Endothelial cell of umbilical vein (primary cell): ENCODE measurements around the gene BRI3BP. TPM values are rescaled to one million over a fixed set of nuclear protein-coding genes. Genes with fewer than 3 reads are reported as not detected.

Experiments used
- BruUV-seq: library from RNA; stranded (reverse); fragments of 400-500 nt; replicated peaks from 2 replicates; lab custom pipeline; 2021; lab: Mats Ljungman, UMichigan
- CTCF ChIA-PET: fragments of 300-600, 350-600 bp; sonication (Branson Sonifier 250); formaldehyde crosslinking; loops from one replicate; lab custom pipeline; 2021; ENCODE audit warnings: antibody characterized with exemption, inconsistent platforms; lab: Charles Lee
- POLR2A ChIA-PET: fragments of 300-600, 350-600 bp; sonication (Branson Sonifier 250); formaldehyde crosslinking; loops from one replicate; lab custom pipeline; 2021; ENCODE audit warnings: antibody characterized with exemption, inconsistent platforms; lab: Charles Lee
- DNase-seq: peaks from one replicate; pipeline ENCODE4 v3.0.0-alpha.2; 2011; ENCODE audit warnings: low read depth, low spot score
- FAIRE-seq: peaks from 2 replicates; lab custom pipeline; 2011; peaks lifted over from hg19 to GRCh38; lab: Jason Lieb, UNC
- H2AFZ ChIP-seq: 2 replicates; pipeline ENCODE4 v1.6.0; 2012; ENCODE audit warnings: low read depth, low read length, control low read depth, inconsistent platforms
- H3K27ac ChIP-seq: 2 replicates; pipeline ENCODE4 v1.5.1; 2011; ENCODE audit warnings: low read depth, mild to moderate bottlenecking, control low read depth, low read length, moderate library complexity; ENCODE audit not compliant: insufficient read depth
- H3K27me3 ChIP-seq, 2 experiments: 2 replicates each; pipeline versions ENCODE4 v1.6.0 to v1.6.1; 2011; ENCODE audit warnings: low read length in 2 of 2, mixed read lengths in 1 of 2; ENCODE audit not compliant: control insufficient read depth in 2 of 2, insufficient read depth in 2 of 2
- H3K36me3 ChIP-seq, 2 experiments: 2 replicates in 1 of 2; 3 replicates in 1 of 2; pipeline ENCODE4 v1.5.1; 2011; ENCODE audit warnings: low read length in 2 of 2, mild to moderate bottlenecking in 1 of 2, moderate library complexity in 1 of 2; ENCODE audit not compliant: control insufficient read depth in 2 of 2, insufficient read depth in 2 of 2; ENCODE audit errors: extremely low read depth in 1 of 2
- H3K4me1 ChIP-seq: 3 replicates; pipeline ENCODE4 v1.5.1; 2011; ENCODE audit warnings: mild to moderate bottlenecking, low read length; ENCODE audit not compliant: control insufficient read depth, insufficient read depth; ENCODE audit errors: extremely low read depth
- H3K4me2 ChIP-seq: 2 replicates; pipeline ENCODE4 v1.6.1; 2011; ENCODE audit warnings: low read length, control low read depth, mixed read lengths; ENCODE audit not compliant: insufficient read depth
- H3K4me3 ChIP-seq, 3 experiments: fragments of 200-600 bp in 1 of 3; sonication (generic), shearing (Covaris generic) in 1 of 3; replicated peaks in 1 of 3; 2 replicates each; pipeline ENCODE4 v1.5.1; 2011 to 2016; ENCODE audit warnings: control low read depth in 3 of 3, low read length in 3 of 3, mild to moderate bottlenecking in 2 of 3, inconsistent platforms in 1 of 3, low read depth in 1 of 3, moderate library complexity in 1 of 3; ENCODE audit not compliant: insufficient read depth in 1 of 3
- H3K79me2 ChIP-seq: 2 replicates; pipeline ENCODE4 v1.6.0; 2012; ENCODE audit warnings: low read length, inconsistent platforms; ENCODE audit not compliant: control insufficient read depth, insufficient read depth
- H3K9ac ChIP-seq: replicated peaks from 2 replicates; pipeline ENCODE3; 2011; ENCODE audit warnings: low read length, control low read depth; ENCODE audit not compliant: insufficient read depth; ENCODE audit errors: extremely low read depth
- H3K9me1 ChIP-seq: replicated peaks from 3 replicates; pipeline ENCODE4 v1.6.0; 2011; ENCODE audit warnings: mild to moderate bottlenecking, low read length; ENCODE audit not compliant: control insufficient read depth, insufficient read depth; ENCODE audit errors: extremely low read depth
- H3K9me3 ChIP-seq: replicated peaks from 2 replicates; pipeline ENCODE4 v1.5.1; 2012; ENCODE audit warnings: low read length, inconsistent platforms; ENCODE audit not compliant: control insufficient read depth, insufficient read depth
- H4K20me1 ChIP-seq: replicated peaks from 2 replicates; pipeline ENCODE3; 2011; ENCODE audit warnings: mild to moderate bottlenecking, low read length; ENCODE audit not compliant: control insufficient read depth, insufficient read depth; ENCODE audit errors: extremely low read depth
- CTCF ChIP-seq, 2 donors: IDR thresholded peaks; 1 replicate in 1 of 2; 2 replicates in 1 of 2; pipeline ENCODE4 v1.5.1; 2011; ENCODE audit warnings: low read length in 2 of 2, mild to moderate bottlenecking in 2 of 2, moderate library complexity in 2 of 2, control low read depth in 1 of 2, inconsistent platforms in 1 of 2, low read depth in 1 of 2; ENCODE audit not compliant: insufficient read depth in 1 of 2; ENCODE audit errors: extremely low read depth in 1 of 2
- EZH2 ChIP-seq: IDR thresholded peaks from 2 replicates; pipeline ENCODE4 v1.6.1; 2012; ENCODE audit warnings: borderline replicate concordance, low read depth, mild to moderate bottlenecking, moderate library complexity, low read length, inconsistent platforms; ENCODE audit not compliant: severe bottlenecking
- FOS ChIP-seq: IDR thresholded peaks from 2 replicates; pipeline ENCODE4 v1.6.1; 2011; ENCODE audit warnings: mild to moderate bottlenecking, low read length, moderate library complexity, borderline replicate concordance; ENCODE audit not compliant: insufficient read depth
- GATA2 ChIP-seq: IDR thresholded peaks from 2 replicates; pipeline ENCODE4 v1.7.0; 2011; ENCODE audit warnings: low read depth, mild to moderate bottlenecking, moderate library complexity, mixed read lengths, low read length; ENCODE audit not compliant: insufficient read length, insufficient read depth
- JUN ChIP-seq: IDR thresholded peaks from 2 replicates; pipeline ENCODE4 v1.6.1; 2011; ENCODE audit warnings: borderline replicate concordance, low read depth; ENCODE audit not compliant: insufficient read length, insufficient read depth
- MAX ChIP-seq: IDR thresholded peaks from 2 replicates; pipeline ENCODE4 v1.6.1; 2011; ENCODE audit not compliant: insufficient read depth, insufficient read length
- MYC ChIP-seq: IDR thresholded peaks from one replicate; pipeline ENCODE4 v1.6.1; 2011; ENCODE audit warnings: mild to moderate bottlenecking, low read depth, low read length
- POLR2A ChIP-seq: IDR thresholded peaks from 2 replicates; pipeline ENCODE4 v1.6.1; 2012; ENCODE audit warnings: low read depth, mild to moderate bottlenecking, control low read depth, low read length
- POLR2AphosphoS5 ChIP-seq: IDR thresholded peaks from 2 replicates; pipeline ENCODE4 v1.6.1; 2012; ENCODE audit warnings: low read depth, mild to moderate bottlenecking, control low read depth, low read length, moderate library complexity; ENCODE audit not compliant: insufficient read depth
- dilution Hi-C: fragments of 300-500 bp; cut with MboI; formaldehyde crosslinking; loops from one replicate; pipeline ENCODE4 v1.15.0; 2019; ENCODE audit warnings: low sequenced_read_pairs; ENCODE audit not compliant: extremely low pct_ligation_motif_present
- intact Hi-C: fragments of 100-400 bp; cut with micrococcal nuclease; formaldehyde crosslinking; loops from one replicate; pipeline ENCODE4 v1.10.0; 2022
- polyA plus RNA-seq, 4 experiments: library from polyadenylated mRNA; depleted of rRNA in 3 of 4; stranded (reverse) in 3 of 4; unstranded in 1 of 4; fragments of >200 nt; gene quantifications; 2 replicates each; pipeline versions ENCODE4 v1.2.1 to v1.2.3, GENCODE V29; 2011 to 2012; ENCODE audit warnings: missing spikeins in 1 of 4
- total RNA-seq: library from RNA; stranded (reverse); gene quantifications from 2 replicates; pipeline ENCODE4 v1.2.3, GENCODE V29; 2021

Gene BRI3BP
- total and polyA plus RNA-seq, 2 donors (not counting 3 experiments of a cell fraction or from before 2014, with no cell fraction given) = 3.4 to 8.2 TPM

DNA sequence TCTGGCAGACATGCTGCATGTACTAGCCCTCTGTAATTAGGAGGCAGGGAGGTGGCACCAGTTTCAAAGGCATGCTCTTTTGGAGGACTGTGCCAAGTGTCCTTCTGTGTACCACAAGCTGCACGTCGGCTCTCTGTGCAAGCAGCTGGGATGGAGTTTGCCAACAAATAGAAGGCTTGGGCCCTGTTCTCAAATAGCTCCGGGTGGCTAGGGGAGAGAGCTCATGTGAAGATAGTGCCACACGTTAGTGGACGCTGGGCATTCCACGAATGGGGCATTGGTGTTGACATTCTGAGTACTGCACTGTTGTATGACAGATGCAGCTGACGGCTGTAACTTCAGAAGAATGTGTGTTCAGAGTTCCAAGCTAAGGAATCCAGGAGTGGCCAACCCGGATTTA lies 76.2 kb downstream of the BRI3BP start:
- Histone ChIP-seq H3K36me3 (peaks cover 0 to 3% of the 10 kb centered on the region in 2 experiments), H2AFZ (no peak overlapping the region), H4K20me1 (no peaks in the 10 kb centered on the region), H3K4me2 (no peak overlapping the region), H3K4me1 (peaks cover 12% of the 10 kb centered on the region), H3K9me1 (no peaks in the 10 kb centered on the region), H3K79me2 (peaks cover 7% of the 10 kb centered on the region), H3K9me3 (no peaks in the 10 kb centered on the region), H3K27me3 (no peaks in the 10 kb centered on the region), H3K27ac (no peak overlapping the region), H3K9ac (no peak overlapping the region), H3K4me3 (no peak overlapping the region)
- TF ChIP-seq POLR2A (no peak), MAX (no peak), GATA2 (no peak), JUN (no peak), CTCF (IDR thresholded peaks at IDR 0.05; ENCODE audit: extremely low read depth in 1 of 2, insufficient read depth in 1 of 2, low read depth in 1 of 2, low read length in 2 of 2) (no peak), EZH2 (no peak), MYC (no peak), FOS (no peak), POLR2AphosphoS5 (no peak)
- DNase-seq (no peak), FAIRE-seq (no peak)
- POLR2A ChIA-PET = no interaction called here
- CTCF ChIA-PET = interaction anchor here (2.0 kb wide), 1 partner anchor 20 kb away, joined by 5 read pairs; no protein-coding TSS in a partner anchor
- intact Hi-C loops = no loop called here
- BruUV-seq = no TSS peak
- dilution Hi-C loops = no loop called here
